HG02938 (cell line): ENCODE results near the gene IWS1.
"Not testable (repeated sequence)": the region's sequence is repeated elsewhere in the genome, so short reads cannot be mapped to it uniquely, and the experiment has no call there.

Experiments used
- ATAC-seq: cut with Tn5 transposase; IDR thresholded peaks from one replicate; pipeline ENCODE4 v1.9.1; 2021; ENCODE audit warnings: mild to moderate bottlenecking, moderate library complexity; ENCODE audit not compliant: unreplicated experiment

Gene IWS1

DNA sequence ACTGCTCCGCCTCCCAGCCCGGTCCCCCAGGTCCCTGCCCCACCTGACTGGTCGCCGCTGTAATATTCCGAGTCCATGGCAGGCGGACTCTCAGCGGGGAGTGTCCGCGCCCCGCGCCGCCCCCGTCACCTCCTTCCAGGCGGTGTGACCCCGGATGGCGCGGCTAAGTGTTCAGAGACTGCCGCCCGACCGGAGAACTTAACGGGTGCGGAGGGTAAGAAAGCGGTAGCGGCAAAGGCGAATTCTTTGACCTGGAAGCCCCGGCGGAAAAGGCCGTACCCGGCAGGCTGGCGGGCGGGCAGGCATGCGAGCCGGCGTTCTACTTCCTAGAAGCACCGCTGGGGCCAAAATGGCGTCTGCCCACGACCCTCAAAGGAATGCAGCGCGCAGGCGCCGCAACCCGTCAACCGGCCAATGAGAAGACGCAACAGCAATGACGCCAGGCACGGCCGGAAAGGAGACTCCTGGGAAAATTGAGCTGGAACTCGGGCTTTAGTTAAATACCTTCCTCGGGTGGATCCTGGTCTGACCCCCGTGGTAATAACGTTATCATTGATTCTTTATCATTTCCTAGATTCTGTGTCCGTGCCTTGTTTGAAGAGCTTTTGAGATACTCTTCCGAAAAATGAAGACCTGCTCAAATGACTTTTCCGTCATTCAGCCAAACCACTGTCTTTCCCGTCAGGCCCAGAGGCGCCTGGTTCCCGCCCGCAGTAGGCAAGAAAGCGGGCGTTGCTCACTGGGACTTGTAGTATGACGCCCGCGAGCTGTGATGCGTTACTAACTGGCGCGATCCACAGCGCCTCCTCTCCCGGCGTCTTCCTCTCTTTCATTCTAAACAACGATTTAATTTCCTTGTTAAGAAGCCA is at the start of gene IWS1:
Gene IWS1 (minus strand): TSS at position 358 of the 869 bp plus-strand sequence. CDS start 281 bp downstream, at position 77.
- ATAC-seq = peak; percentile 86

- no peak for ATAC-seq
Measured at GRCh38 chr2:127575941-127576432, 49.7 kb upstream of the IWS1 start.

GRCh38 chr2:127575185-127575765 is 49.0 kb upstream of the IWS1 start:
- ATAC-seq = no peak

GRCh38 chr2:127574656-127575055 is 48.4 kb upstream of the IWS1 start:
- ATAC-seq = no peak

DNA sequence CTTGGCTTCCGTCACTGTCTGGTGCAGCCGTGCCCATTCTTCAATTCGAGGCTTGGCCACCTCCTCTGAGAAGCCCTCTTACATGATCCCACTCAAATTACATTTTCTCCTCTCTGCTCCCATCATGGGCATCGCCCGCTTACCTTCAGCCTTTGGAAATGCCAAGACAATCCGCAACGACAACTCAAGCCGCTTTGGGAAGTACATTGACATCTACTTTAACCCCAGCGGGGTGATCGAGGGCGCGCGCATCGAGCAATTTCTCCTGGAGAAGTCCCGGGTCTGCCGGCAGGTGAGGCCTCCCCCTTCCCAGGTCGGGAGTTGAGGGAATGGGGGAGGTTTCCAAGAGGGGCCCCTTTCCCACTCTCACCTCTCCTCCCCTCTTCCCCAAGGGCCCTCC is 47.5 kb upstream of the IWS1 start:
- no peak for ATAC-seq

DNA sequence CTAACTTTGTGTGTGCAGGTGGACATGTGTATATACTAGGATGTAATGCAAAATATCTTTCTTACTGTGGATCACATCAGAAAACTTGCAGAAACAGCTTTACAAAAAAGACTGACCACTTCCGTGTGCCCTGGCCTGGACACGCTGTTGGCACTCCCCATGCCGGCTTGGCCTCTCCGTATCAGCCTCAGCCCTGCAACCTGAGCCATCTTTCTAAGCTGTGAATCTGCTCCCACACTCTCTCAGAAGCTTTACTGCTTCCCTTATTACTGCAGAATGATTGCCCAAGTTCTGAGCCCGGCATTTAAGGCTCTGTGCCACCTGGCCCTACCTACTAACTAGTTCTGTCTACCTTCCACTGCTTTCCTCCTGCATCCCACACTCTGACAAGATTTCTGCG is 47.0 kb upstream of the IWS1 start:
- no peak for ATAC-seq

GRCh38 chr2:127572841-127573240 is 46.6 kb upstream of the IWS1 start:
- ATAC-seq = no peak

- ATAC-seq = not testable (repeated sequence)
Measured at GRCh38 chr2:127572352-127572751, 46.1 kb upstream of the IWS1 start.

DNA sequence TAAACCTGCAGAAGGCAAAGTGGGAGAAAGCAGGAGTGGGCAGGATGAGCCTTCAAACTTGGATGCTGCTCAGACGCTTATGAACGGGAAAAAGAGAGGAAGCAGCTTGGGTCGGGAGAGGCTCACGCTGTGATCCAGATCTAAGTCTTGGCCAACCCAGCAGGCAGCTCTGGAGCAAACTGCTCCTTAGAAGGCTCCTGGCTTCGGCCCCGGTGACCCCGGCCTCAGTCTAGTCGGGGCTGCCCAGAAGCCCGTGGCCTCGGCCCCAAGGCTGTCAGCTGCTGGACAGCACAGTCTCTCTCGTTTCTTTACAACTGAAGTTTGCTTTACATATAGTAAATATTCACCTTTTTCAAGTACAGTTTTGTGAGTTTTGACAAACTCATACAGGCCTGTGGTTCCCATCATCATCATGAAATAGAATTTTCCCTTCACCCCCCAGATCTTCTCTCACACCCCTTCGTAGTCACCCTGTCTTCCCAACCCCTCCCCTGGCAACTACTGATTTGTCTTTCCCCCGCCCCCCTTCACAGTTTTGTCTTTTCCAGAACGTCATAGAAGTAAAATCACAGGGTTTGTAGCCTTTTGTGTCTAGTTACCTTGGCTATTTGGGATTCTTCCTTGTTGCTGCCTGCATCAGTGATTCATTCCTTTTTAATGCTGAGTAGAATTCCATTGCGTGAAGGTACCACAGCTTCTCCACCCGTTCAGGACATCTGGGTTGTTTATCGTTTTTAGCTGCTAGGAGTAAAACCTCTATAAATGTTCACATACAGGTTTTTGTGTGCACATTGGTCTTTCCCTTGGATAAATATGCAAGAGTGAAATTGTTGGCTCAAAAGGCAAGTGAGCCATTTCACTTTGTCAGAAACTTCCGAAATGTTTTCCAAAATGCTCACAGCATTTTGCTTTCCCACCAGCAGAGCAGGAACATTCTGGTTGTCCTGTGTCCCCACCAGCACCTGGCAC is 44.3 kb upstream of the IWS1 start:
- ATAC-seq = no peak

DNA sequence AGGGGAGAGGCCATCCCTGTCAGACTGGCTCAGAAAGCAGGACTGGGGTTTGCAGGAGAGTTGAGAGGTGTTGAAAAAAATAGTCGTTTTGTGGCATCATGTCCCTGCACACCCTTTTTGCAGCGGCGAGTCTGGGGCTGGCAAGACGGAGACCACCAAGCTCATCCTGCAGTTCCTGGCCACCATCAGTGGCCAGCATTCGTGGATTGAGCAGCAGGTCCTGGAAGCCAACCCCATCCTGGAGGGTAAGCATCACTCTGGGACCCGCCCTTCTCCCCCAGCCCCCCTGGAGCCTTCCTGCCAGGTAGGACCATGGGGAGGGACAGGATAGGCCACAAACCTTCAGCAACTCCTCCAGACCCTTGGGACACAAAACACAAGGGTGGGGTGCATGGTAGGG is 43.4 kb upstream of the IWS1 start:
- no peak for ATAC-seq

GRCh38 chr2:127568128-127568527 is 41.8 kb upstream of the IWS1 start:
- no peak for ATAC-seq

DNA sequence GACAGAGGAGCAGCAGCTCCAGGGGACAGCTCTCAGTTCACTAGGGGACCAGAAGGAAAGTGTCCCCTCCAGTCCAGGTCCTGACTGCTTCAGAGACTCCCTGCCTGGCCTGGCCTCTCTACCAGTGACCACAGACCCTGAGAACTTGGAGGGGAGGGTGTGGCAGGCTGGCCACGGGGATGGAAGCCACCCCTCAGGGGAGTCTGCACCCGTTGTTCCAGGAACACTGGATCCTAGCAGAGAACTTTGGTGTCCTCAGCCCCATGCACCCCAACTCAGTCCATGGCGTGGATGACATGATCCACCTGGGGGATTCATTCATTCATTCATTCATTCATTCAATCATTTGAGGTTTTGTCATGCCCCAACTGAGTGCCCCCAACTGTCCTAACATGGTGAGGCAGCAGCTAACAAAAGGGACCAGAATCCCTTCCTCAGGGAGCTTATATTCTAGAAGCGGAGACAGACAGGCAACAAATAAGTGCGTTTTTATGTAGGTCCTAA is 41.1 kb upstream of the IWS1 start:
- ATAC-seq = no peak

- no peak for ATAC-seq
Measured at GRCh38 chr2:127566576-127566975, 40.3 kb upstream of the IWS1 start.

DNA sequence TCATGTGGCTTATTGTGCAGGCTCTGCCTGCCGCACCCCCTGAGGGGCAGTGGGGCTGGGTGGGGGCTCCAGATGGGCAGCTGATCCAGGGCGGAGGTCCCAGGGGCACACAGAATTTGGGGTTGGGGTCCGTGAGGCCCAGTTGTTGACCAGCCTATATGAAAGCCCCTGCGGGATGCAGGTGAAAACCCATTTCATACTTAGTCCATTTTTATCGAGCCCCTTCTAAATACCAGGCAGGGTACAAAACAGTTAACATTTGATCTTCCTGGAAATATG is 39.8 kb upstream of the IWS1 start:
- no peak for ATAC-seq

GRCh38 chr2:127565261-127566138 is 39.2 kb upstream of the IWS1 start:
- no peak for ATAC-seq

- no peak for ATAC-seq
Measured at GRCh38 chr2:127564429-127565260, 38.4 kb upstream of the IWS1 start.

DNA sequence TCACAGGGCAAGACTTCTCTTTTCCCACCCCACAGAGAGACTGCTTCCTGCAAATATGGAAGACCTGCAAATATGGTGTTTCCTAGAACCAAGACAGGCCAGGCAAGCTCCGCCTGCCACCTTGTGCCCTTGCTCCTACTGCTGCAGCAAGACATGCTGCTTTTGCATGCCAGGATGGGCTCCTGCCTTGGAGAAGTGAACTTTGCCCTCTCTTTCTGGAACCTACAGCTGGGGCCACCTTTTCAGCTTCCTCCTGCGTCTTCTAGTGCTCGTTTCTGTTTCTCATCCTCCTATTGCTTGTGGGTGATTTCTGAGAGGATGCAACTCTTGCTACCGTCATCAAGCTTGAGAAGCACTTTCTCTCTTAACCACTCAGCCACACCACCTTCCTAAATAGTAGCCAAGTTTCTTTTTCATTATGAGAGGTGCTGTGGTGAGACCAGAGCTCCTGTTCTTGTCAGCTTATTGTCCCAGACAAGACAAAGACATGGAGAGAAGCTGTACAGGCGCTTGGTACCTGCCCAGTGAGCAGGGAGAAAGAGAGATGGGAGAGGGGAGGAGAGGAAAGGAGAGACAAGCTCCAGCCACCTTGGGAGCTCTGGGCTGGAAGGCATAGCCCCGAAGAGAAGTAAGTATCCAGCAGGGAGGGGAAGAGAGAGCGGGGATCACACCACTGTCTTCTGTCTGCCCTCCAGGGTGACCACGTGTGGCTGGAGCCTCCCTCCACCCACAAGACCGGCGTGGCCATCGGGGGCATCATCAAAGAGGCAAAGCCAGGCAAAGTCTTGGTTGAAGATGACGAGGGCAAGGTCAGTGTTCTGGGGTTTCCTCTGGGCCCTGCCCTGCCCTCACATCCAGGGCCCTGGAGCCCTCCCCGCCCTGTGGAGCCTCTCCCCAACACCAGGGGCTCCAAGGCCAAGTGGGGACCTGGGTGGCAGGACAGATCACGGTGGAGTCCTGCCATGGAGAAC is 37.5 kb upstream of the IWS1 start:
- ATAC-seq = peak; percentile 98

DNA sequence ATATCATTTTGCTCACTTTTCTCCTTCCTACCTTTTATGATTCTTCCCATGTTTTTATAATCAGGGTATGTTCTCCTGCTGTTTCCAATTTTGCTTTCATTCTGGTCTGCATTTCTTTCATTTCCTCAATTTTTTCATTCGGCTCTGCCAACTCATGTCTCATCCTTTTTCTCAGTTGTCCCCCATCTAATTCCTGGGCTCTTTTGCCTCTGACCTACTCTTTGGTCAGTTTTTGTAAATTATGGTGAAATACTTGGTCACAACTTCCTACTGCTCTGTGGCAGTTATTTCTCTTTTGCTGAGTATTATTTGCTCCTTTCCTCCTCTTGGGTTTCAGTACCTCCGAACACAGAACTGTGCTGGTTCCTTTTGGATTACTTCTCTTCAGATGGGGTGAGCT is 36.6 kb upstream of the IWS1 start:
- no peak for ATAC-seq
